ENCODE measurements around the gene GFRA3.

- TF ChIP-seq, protein P1, sequence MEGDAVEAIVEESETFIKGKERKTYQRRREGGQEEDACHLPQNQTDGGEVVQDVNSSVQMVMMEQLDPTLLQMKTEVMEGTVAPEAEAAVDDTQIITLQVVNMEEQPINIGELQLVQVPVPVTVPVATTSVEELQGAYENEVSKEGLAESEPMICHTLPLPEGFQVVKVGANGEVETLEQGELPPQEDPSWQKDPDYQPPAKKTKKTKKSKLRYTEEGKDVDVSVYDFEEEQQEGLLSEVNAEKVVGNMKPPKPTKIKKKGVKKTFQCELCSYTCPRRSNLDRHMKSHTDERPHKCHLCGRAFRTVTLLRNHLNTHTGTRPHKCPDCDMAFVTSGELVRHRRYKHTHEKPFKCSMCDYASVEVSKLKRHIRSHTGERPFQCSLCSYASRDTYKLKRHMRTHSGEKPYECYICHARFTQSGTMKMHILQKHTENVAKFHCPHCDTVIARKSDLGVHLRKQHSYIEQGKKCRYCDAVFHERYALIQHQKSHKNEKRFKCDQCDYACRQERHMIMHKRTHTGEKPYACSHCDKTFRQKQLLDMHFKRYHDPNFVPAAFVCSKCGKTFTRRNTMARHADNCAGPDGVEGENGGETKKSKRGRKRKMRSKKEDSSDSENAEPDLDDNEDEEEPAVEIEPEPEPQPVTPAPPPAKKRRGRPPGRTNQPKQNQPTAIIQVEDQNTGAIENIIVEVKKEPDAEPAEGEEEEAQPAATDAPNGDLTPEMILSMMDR (conservative IDR thresholded peaks at IDR 0.05 in 1 of 2, IDR thresholded peaks at IDR 0.05 in 1 of 2; ENCODE audit: low read depth in 1 of 2, low read length in 2 of 2) = no peak
- no peak for TF ChIP-seq EZH2 (IDR thresholded peaks at IDR 0.05; ENCODE audit: low read length, missing control alignments)
Measured at GRCh38 chr5:138246334-138246733, 28.1 kb downstream of the GFRA3 start.
